HL-60 (cell line): ENCODE data around the gene CEP78.

ENCODE experiments used
- GABPA ChIP-seq: IDR thresholded peaks from 2 replicates; pipeline ENCODE4 v1.6.1; 2012; ENCODE audit warnings: low read depth
- POLR2AphosphoS5 ChIP-seq: IDR thresholded peaks from 2 replicates; pipeline ENCODE4 v1.6.1; 2012; ENCODE audit warnings: low read depth
- TF ChIP-seq, protein P1 (sequence below): IDR thresholded peaks from one replicate; pipeline ENCODE4 v1.5.1; 2011; ENCODE audit warnings: low read length, control low read depth, inconsistent platforms; ENCODE audit not compliant: insufficient read depth

DNA sequence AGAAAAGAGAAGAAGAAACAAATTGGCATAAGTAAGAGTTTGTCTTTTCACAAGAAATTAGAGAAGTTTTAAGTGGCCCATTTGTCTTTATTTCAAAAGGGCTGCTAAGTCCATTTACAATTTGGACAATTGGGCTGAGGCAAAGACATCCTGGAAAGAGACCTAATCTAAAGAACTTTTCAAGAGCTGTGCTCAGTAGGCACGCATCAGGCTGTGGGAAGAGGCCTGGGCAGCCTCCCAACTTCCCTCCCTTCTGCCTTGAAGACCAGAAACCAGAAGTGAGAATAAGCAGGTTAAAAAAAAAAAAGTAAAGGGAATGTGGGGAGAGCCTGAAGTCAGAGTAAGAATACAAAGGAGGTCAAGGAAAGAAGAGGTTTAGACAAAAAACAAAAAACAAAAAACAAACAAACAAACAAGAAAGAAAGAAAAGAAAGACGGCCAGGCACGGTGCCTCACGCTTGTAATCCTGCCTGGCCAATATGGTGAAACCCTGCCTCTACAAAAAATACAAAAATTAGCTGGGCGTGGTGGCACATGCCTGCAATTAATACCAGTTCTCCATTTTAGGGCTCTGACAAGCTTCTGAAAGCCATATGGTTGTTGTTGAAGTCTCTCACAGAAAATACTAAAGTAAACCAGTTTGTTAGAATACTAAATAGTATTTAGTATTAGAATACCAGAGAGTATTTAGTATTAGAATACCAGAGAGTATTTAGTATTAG is 48.0 kb upstream of the CEP78 start:
- TF ChIP-seq, protein P1, sequence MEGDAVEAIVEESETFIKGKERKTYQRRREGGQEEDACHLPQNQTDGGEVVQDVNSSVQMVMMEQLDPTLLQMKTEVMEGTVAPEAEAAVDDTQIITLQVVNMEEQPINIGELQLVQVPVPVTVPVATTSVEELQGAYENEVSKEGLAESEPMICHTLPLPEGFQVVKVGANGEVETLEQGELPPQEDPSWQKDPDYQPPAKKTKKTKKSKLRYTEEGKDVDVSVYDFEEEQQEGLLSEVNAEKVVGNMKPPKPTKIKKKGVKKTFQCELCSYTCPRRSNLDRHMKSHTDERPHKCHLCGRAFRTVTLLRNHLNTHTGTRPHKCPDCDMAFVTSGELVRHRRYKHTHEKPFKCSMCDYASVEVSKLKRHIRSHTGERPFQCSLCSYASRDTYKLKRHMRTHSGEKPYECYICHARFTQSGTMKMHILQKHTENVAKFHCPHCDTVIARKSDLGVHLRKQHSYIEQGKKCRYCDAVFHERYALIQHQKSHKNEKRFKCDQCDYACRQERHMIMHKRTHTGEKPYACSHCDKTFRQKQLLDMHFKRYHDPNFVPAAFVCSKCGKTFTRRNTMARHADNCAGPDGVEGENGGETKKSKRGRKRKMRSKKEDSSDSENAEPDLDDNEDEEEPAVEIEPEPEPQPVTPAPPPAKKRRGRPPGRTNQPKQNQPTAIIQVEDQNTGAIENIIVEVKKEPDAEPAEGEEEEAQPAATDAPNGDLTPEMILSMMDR = no peak
- TF ChIP-seq GABPA = no peak
- TF ChIP-seq POLR2AphosphoS5 = no peak
